ENCODE data around the gene SDC4.

GRCh38 chr20:45358282-45359068, 10.3 kb upstream of the SDC4 start:
- TF ChIP-seq CTCF (IDR thresholded peaks at IDR 0.05) (peak in 2 of 6 experiments; percentile 4 to 16), POLR2A (IDR thresholded peaks at IDR 0.05) (peak in 2 of 4 donors; percentile 29 to 66)
